Fibroblast of villous mesenchyme (primary cell): Measurements from ENCODE around the gene BHLHE41. TPM values are rescaled to one million over a fixed set of nuclear protein-coding genes. Genes with fewer than 3 reads are reported as not detected.

Source experiments
- DNase-seq: peaks from one replicate; pipeline ENCODE4 v3.0.0-alpha.2; 2010; ENCODE audit warnings: low read depth
- H3K4me3 ChIP-seq: 2 replicates; pipeline ENCODE4 v1.5.1; 2011; ENCODE audit warnings: low read depth, mild to moderate bottlenecking, low read length
- CTCF ChIP-seq: IDR thresholded peaks from 2 replicates; pipeline ENCODE4 v1.5.1; 2012; ENCODE audit warnings: low read depth, mild to moderate bottlenecking, low read length; ENCODE audit not compliant: insufficient read depth
- total RNA-seq: library from RNA; depleted of rRNA; stranded (reverse); fragments of >200 nt; gene quantifications from 2 replicates; pipeline ENCODE4 v1.2.3, GENCODE V29; 2012

The BHLHE41 gene
- total RNA-seq, 1 donor = 8.2 TPM

GRCh38 chr12:26162174-26162573 is 37.3 kb upstream of the BHLHE41 start:
- TF ChIP-seq CTCF = no peak
- no peak overlapping the region for H3K4me3 ChIP-seq
- DNase-seq = no peak

GRCh38 chr12:26158078-26158764 is 33.4 kb upstream of the BHLHE41 start:
- no peak for DNase-seq
- TF ChIP-seq CTCF = no peak
- H3K4me3 ChIP-seq = no peak overlapping the region

GRCh38 chr12:26157001-26157400 is 32.2 kb upstream of the BHLHE41 start:
- DNase-seq = no peak
- H3K4me3 ChIP-seq = no peak overlapping the region
- no peak for TF ChIP-seq CTCF

- no peak overlapping the region for H3K4me3 ChIP-seq
- DNase-seq = no peak
- no peak for TF ChIP-seq CTCF
Observed at GRCh38 chr12:26156201-26156871, 31.5 kb upstream of the BHLHE41 start.

- peak; percentile 8 for TF ChIP-seq CTCF
- DNase-seq = peak; percentile 94
- no peak overlapping the region for H3K4me3 ChIP-seq
Observed at GRCh38 chr12:26153421-26154154, 28.8 kb upstream of the BHLHE41 start.

- no peak for DNase-seq
- H3K4me3 ChIP-seq = no peak overlapping the region
- TF ChIP-seq CTCF = no peak
Observed at GRCh38 chr12:26152507-26153102, 27.8 kb upstream of the BHLHE41 start.
